ENCODE results near the gene NAV3.

Gene NAV3

GRCh38 chr12:77954206-77954555 is 123.5 kb downstream of the NAV3 start:
- Histone ChIP-seq H3K4me1 (ENCODE audit: insufficient read depth, low read length) (no peaks in the 10 kb centered on the region), H3K27me3 (ENCODE audit: control insufficient read depth in 1 of 2, insufficient read depth in 2 of 2, low read length in 2 of 2) (no peaks in the 10 kb centered on the region), H3K36me3 (ENCODE audit: insufficient read depth, low read length) (no peaks in the 10 kb centered on the region), H3K9ac (ENCODE audit: low read length) (no peak overlapping the region), H3K4me3 (ENCODE audit: low read depth in 1 of 2, low read length in 2 of 2) (no peak overlapping the region), H3K27ac (ENCODE audit: low read depth, low read length) (no peak overlapping the region), H3K9me3 (ENCODE audit: low read length) (no peaks in the 10 kb centered on the region)

- Histone ChIP-seq H3K27me3 (ENCODE audit: control insufficient read depth in 1 of 2, insufficient read depth in 2 of 2, low read length in 2 of 2) (no peaks in the 10 kb centered on the region), H3K36me3 (ENCODE audit: insufficient read depth, low read length) (no peaks in the 10 kb centered on the region), H3K9ac (ENCODE audit: low read length) (no peak overlapping the region), H3K9me3 (ENCODE audit: low read length) (no peaks in the 10 kb centered on the region), H3K27ac (ENCODE audit: low read depth, low read length) (no peak overlapping the region), H3K4me3 (ENCODE audit: low read depth in 1 of 2, low read length in 2 of 2) (no peak overlapping the region), H3K4me1 (ENCODE audit: insufficient read depth, low read length) (no peaks in the 10 kb centered on the region)
Measured at GRCh38 chr12:77957062-77957461, 126.4 kb downstream of the NAV3 start.

GRCh38 chr12:77963576-77964178 is 133.0 kb downstream of the NAV3 start:
- H3K36me3 ChIP-seq (ENCODE audit: insufficient read depth, low read length): no peaks in the 10 kb centered on the region
- no peak overlapping the region for H3K9ac ChIP-seq (ENCODE audit: low read length)
- H3K27me3 ChIP-seq (ENCODE audit: control insufficient read depth in 1 of 2, insufficient read depth in 2 of 2, low read length in 2 of 2): no peaks in the 10 kb centered on the region
- no peaks in the 10 kb centered on the region for H3K4me1 ChIP-seq (ENCODE audit: insufficient read depth, low read length)
- no peak overlapping the region for H3K4me3 ChIP-seq (ENCODE audit: low read depth in 1 of 2, low read length in 2 of 2)
- no peak overlapping the region for H3K27ac ChIP-seq (ENCODE audit: low read depth, low read length)
- H3K9me3 ChIP-seq (ENCODE audit: low read length): no peaks in the 10 kb centered on the region

- Histone ChIP-seq H3K36me3 (ENCODE audit: insufficient read depth, low read length) (no peaks in the 10 kb centered on the region), H3K9me3 (ENCODE audit: low read length) (no peaks in the 10 kb centered on the region), H3K9ac (ENCODE audit: low read length) (no peak overlapping the region), H3K27me3 (ENCODE audit: control insufficient read depth in 1 of 2, insufficient read depth in 2 of 2, low read length in 2 of 2) (no peaks in the 10 kb centered on the region), H3K4me1 (ENCODE audit: insufficient read depth, low read length) (no peaks in the 10 kb centered on the region), H3K4me3 (ENCODE audit: low read depth in 1 of 2, low read length in 2 of 2) (no peak overlapping the region), H3K27ac (ENCODE audit: low read depth, low read length) (no peak overlapping the region)
Measured at GRCh38 chr12:77965790-77966189, 135.1 kb downstream of the NAV3 start.

- Histone ChIP-seq H3K27me3 (ENCODE audit: control insufficient read depth in 1 of 2, insufficient read depth in 2 of 2, low read length in 2 of 2) (no peaks in the 10 kb centered on the region), H3K36me3 (ENCODE audit: insufficient read depth, low read length) (no peaks in the 10 kb centered on the region), H3K9ac (ENCODE audit: low read length) (no peak overlapping the region), H3K9me3 (ENCODE audit: low read length) (no peaks in the 10 kb centered on the region), H3K27ac (ENCODE audit: low read depth, low read length) (no peak overlapping the region), H3K4me3 (ENCODE audit: low read depth in 1 of 2, low read length in 2 of 2) (no peak overlapping the region), H3K4me1 (ENCODE audit: insufficient read depth, low read length) (no peaks in the 10 kb centered on the region)
Measured at GRCh38 chr12:77968021-77968420, 137.3 kb downstream of the NAV3 start.

- Histone ChIP-seq H3K36me3 (ENCODE audit: insufficient read depth, low read length) (no peaks in the 10 kb centered on the region), H3K4me1 (ENCODE audit: insufficient read depth, low read length) (no peaks in the 10 kb centered on the region), H3K27me3 (ENCODE audit: control insufficient read depth in 1 of 2, insufficient read depth in 2 of 2, low read length in 2 of 2) (no peaks in the 10 kb centered on the region), H3K4me3 (ENCODE audit: low read depth in 1 of 2, low read length in 2 of 2) (no peak overlapping the region), H3K9ac (ENCODE audit: low read length) (no peak overlapping the region), H3K9me3 (ENCODE audit: low read length) (no peaks in the 10 kb centered on the region), H3K27ac (ENCODE audit: low read depth, low read length) (no peak overlapping the region)
Measured at GRCh38 chr12:77968571-77968970, 137.9 kb downstream of the NAV3 start.

- Histone ChIP-seq H3K27ac (ENCODE audit: low read depth, low read length) (no peak overlapping the region), H3K27me3 (ENCODE audit: control insufficient read depth in 1 of 2, insufficient read depth in 2 of 2, low read length in 2 of 2) (no peaks in the 10 kb centered on the region)
Measured at GRCh38 chr12:77973579-77973978, 142.9 kb downstream of the NAV3 start.

GRCh38 chr12:77974645-77975044 is 144.0 kb downstream of the NAV3 start:
- Histone ChIP-seq H3K27ac (ENCODE audit: low read depth, low read length) (no peak overlapping the region), H3K4me3 (ENCODE audit: low read depth in 1 of 2, low read length in 2 of 2) (no peak overlapping the region), H3K36me3 (ENCODE audit: insufficient read depth, low read length) (no peaks in the 10 kb centered on the region), H3K9ac (ENCODE audit: low read length) (no peak overlapping the region), H3K9me3 (ENCODE audit: low read length) (no peaks in the 10 kb centered on the region), H3K4me1 (ENCODE audit: insufficient read depth, low read length) (no peaks in the 10 kb centered on the region), H3K27me3 (ENCODE audit: control insufficient read depth in 1 of 2, insufficient read depth in 2 of 2, low read length in 2 of 2) (no peaks in the 10 kb centered on the region)

More at GRCh38 chr12:77973579-77973978, 142.9 kb downstream of the NAV3 start:
- Histone ChIP-seq H3K4me3 (ENCODE audit: low read depth in 1 of 2, low read length in 2 of 2) (no peak overlapping the region), H3K4me1 (ENCODE audit: insufficient read depth, low read length) (no peaks in the 10 kb centered on the region), H3K9me3 (ENCODE audit: low read length) (no peaks in the 10 kb centered on the region), H3K36me3 (ENCODE audit: insufficient read depth, low read length) (no peaks in the 10 kb centered on the region), H3K9ac (ENCODE audit: low read length) (no peak overlapping the region)

- H3K27ac ChIP-seq (ENCODE audit: low read depth, low read length): no peak overlapping the region
- no peaks in the 10 kb centered on the region for H3K9me3 ChIP-seq (ENCODE audit: low read length)
- no peaks in the 10 kb centered on the region for H3K4me1 ChIP-seq (ENCODE audit: insufficient read depth, low read length)
- no peak overlapping the region for H3K9ac ChIP-seq (ENCODE audit: low read length)
- no peak overlapping the region for H3K4me3 ChIP-seq (ENCODE audit: low read depth in 1 of 2, low read length in 2 of 2)
- H3K27me3 ChIP-seq (ENCODE audit: control insufficient read depth in 1 of 2, insufficient read depth in 2 of 2, low read length in 2 of 2): no peaks in the 10 kb centered on the region
- H3K36me3 ChIP-seq (ENCODE audit: insufficient read depth, low read length): no peaks in the 10 kb centered on the region
Measured at GRCh38 chr12:77979597-77980250, 149.0 kb downstream of the NAV3 start.

- Histone ChIP-seq H3K27ac (ENCODE audit: low read depth, low read length) (no peak overlapping the region), H3K27me3 (ENCODE audit: control insufficient read depth in 1 of 2, insufficient read depth in 2 of 2, low read length in 2 of 2) (no peaks in the 10 kb centered on the region), H3K36me3 (ENCODE audit: insufficient read depth, low read length) (no peaks in the 10 kb centered on the region), H3K9ac (ENCODE audit: low read length) (no peak overlapping the region), H3K4me3 (ENCODE audit: low read depth in 1 of 2, low read length in 2 of 2) (no peak overlapping the region), H3K9me3 (ENCODE audit: low read length) (no peaks in the 10 kb centered on the region), H3K4me1 (ENCODE audit: insufficient read depth, low read length) (no peaks in the 10 kb centered on the region)
Measured at GRCh38 chr12:77980782-77981181, 150.1 kb downstream of the NAV3 start.

- Histone ChIP-seq H3K9me3 (ENCODE audit: low read length) (no peaks in the 10 kb centered on the region), H3K4me3 (ENCODE audit: low read depth in 1 of 2, low read length in 2 of 2) (no peak overlapping the region), H3K27me3 (ENCODE audit: control insufficient read depth in 1 of 2, insufficient read depth in 2 of 2, low read length in 2 of 2) (no peaks in the 10 kb centered on the region), H3K9ac (ENCODE audit: low read length) (no peak overlapping the region), H3K4me1 (ENCODE audit: insufficient read depth, low read length) (no peaks in the 10 kb centered on the region), H3K27ac (ENCODE audit: low read depth, low read length) (no peak overlapping the region), H3K36me3 (ENCODE audit: insufficient read depth, low read length) (no peaks in the 10 kb centered on the region)
Measured at GRCh38 chr12:77983859-77984258, 153.2 kb downstream of the NAV3 start.

- Histone ChIP-seq H3K27me3 (ENCODE audit: control insufficient read depth in 1 of 2, insufficient read depth in 2 of 2, low read length in 2 of 2) (no peaks in the 10 kb centered on the region), H3K4me1 (ENCODE audit: insufficient read depth, low read length) (no peaks in the 10 kb centered on the region), H3K36me3 (ENCODE audit: insufficient read depth, low read length) (no peaks in the 10 kb centered on the region), H3K4me3 (ENCODE audit: low read depth in 1 of 2, low read length in 2 of 2) (no peak overlapping the region), H3K9ac (ENCODE audit: low read length) (no peak overlapping the region), H3K27ac (ENCODE audit: low read depth, low read length) (no peak overlapping the region), H3K9me3 (ENCODE audit: low read length) (no peaks in the 10 kb centered on the region)
Measured at GRCh38 chr12:77992760-77993159, 162.1 kb downstream of the NAV3 start.
